IPS-18a (cell line): ENCODE data around the gene C19orf44.
"Not testable (repeated sequence)": the region's sequence is repeated elsewhere in the genome, so short reads cannot be mapped to it uniquely, and the experiment has no call there.

ENCODE experiments used
- H3K27ac ChIP-seq: one replicate; pipeline ENCODE4 v1.5.1; 2013; ENCODE audit warnings: low read length
- H3K27me3 ChIP-seq: one replicate; pipeline ENCODE4 v1.6.1; 2013; ENCODE audit warnings: mild to moderate bottlenecking, low read length; ENCODE audit not compliant: control insufficient read depth, insufficient read depth
- H3K36me3 ChIP-seq: one replicate; pipeline ENCODE4 v1.6.1; 2013; ENCODE audit warnings: low read depth, low read length; ENCODE audit not compliant: control insufficient read depth
- H3K4me1 ChIP-seq: one replicate; pipeline ENCODE4 v1.6.1; 2013; ENCODE audit warnings: low read depth, low read length; ENCODE audit not compliant: control insufficient read depth
- H3K4me3 ChIP-seq: one replicate; pipeline ENCODE4 v1.5.1; 2013; ENCODE audit warnings: low read length
- H3K9ac ChIP-seq: one replicate; pipeline ENCODE4 v1.6.1; 2013; ENCODE audit warnings: mild to moderate bottlenecking, low read length, moderate library complexity
- H3K9me3 ChIP-seq: one replicate; pipeline ENCODE4 v1.6.1; 2013; ENCODE audit warnings: low read depth, low read length; ENCODE audit not compliant: control insufficient read depth

The C19orf44 gene

DNA sequence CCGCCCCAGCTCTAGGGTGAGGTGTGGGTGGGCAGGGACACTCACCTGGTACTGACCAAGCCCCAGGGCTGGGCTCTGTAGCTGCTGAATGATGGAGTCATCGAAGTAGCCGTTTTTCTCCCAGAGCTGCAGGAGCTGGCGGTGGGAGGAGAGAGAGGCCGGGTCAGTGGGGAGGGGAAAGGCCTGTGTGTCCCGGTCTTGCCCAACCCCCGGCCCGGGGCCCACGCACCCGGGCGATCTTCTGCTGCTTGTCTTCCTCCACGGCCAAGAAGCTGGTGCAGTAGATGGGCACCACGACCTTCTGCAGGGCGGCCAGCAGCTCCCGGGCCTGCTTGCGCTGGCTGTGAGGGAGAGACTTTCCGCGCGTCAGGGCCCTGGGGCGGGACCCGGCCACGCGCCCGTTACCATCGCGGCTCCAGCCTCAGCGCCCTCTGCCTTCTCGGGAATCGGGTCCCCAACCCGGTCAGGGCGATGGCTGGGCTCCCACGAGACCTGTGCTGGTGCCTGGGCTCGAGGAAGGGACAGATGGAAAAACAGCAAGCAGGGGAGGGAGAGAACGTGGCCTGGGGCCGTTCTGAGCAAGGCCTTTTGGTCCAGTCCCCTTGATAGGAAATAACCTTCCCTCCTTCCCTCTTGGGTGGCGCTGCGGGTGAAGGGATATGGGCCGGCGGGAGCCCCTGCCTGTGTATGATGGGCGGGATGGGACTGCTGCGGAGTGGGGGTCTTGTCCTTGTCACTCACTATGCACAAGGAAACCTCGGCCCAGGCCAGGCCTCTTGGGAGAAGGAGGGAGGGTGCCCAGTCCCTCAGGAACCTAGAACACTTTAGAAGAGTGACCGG, 34.6 kb downstream of the C19orf44 start:
- Histone ChIP-seq H3K27me3 (no peaks in the 10 kb centered on the region), H3K36me3 (peaks cover 94% of the 10 kb centered on the region), H3K4me3 (no peak overlapping the region), H3K27ac (no peak overlapping the region), H3K9ac (no peak overlapping the region), H3K9me3 (no peaks in the 10 kb centered on the region), H3K4me1 (no peaks in the 10 kb centered on the region)

DNA sequence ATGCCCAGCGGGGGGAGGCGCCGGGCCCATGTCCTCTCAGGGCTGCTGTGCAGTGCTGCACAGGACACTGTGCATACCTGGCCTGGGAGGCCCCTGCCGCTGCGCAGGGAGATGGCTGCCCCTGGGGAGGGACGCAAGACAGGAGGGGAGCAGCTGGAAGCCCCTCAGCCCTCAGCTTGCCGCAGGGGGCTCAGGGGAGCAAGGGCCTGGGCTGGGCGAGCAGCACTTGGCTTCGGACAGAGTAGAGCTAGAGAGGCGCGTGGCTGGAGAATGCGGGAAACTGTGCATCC, 35.1 kb downstream of the C19orf44 start:
- Histone ChIP-seq H3K4me1 (no peaks in the 10 kb centered on the region), H3K9me3 (no peaks in the 10 kb centered on the region), H3K9ac (no peak overlapping the region), H3K27me3 (no peaks in the 10 kb centered on the region), H3K27ac (no peak overlapping the region), H3K4me3 (no peak overlapping the region), H3K36me3 (peaks cover 97% of the 10 kb centered on the region)

DNA sequence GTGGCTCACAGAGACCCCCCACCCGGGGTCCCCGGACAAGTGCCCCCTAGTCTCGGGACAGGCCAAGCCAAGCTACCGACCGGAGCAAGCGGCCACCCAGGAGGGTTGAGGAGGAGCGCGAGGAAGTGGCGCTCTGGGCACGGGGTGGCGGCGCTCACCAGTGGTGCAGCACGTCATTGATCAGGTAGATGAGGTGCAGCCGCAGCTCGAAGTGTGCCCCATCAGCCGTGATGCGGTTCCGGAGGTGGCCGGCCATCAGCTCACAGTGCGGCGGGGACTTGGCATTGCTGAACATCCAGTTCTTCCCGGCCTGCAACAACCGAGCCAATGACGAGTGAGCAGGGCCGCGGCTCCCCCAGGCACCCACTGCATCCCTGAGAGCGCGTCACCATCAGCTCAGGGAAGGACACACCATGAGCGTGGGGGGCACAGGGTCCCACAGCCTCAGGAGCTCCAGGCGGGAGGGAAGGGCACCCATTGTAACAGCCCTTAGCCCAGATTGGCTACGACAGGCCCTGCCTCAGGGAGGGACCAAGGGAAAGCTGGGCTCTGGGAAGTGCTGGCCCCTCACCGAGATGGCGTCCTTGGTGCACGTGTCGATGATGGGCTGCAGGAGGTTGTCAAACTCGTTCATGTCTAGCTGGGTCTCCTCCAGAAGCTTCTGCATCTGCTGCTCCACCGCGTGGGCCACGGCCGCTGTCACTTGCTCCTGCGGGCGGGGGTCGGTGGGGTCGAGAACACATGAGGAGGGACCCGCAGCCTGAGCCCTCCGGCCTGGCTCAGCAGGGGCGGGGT, 36.4 kb downstream of the C19orf44 start:
- Histone ChIP-seq H3K4me1 (no peaks in the 10 kb centered on the region), H3K9ac (no peak overlapping the region), H3K9me3 (no peaks in the 10 kb centered on the region), H3K27ac (no peak overlapping the region), H3K4me3 (no peak overlapping the region), H3K27me3 (no peaks in the 10 kb centered on the region), H3K36me3 (peaks cover 92% of the 10 kb centered on the region)

DNA sequence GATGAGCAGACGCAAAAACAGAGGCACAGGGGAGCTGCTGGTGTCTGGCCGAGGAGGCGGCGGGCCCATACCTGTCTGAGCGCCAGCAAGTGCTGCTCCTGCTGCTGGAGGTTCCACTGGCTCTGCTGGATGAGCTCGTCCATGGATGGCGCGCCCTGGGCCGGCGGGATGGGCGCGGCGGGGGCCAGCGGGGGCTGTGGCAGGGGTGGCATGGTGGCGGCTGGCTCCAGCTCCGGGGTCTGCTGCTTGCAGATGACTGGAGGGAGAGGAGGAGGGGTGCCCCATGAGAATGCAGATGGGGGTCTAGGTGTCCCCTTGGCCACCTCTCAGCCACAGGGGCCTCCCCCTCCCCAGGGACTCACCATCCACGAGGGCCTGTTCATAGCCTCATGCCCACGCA, 39.2 kb downstream of the C19orf44 start:
- H3K4me1 ChIP-seq: no peaks in the 10 kb centered on the region
- H3K9ac ChIP-seq: no peak overlapping the region
- H3K4me3 ChIP-seq: no peak overlapping the region
- no peaks in the 10 kb centered on the region for H3K27me3 ChIP-seq
- H3K9me3 ChIP-seq: no peaks in the 10 kb centered on the region
- H3K27ac ChIP-seq: no peak overlapping the region
- H3K36me3 ChIP-seq: peaks cover 70% of the 10 kb centered on the region

DNA sequence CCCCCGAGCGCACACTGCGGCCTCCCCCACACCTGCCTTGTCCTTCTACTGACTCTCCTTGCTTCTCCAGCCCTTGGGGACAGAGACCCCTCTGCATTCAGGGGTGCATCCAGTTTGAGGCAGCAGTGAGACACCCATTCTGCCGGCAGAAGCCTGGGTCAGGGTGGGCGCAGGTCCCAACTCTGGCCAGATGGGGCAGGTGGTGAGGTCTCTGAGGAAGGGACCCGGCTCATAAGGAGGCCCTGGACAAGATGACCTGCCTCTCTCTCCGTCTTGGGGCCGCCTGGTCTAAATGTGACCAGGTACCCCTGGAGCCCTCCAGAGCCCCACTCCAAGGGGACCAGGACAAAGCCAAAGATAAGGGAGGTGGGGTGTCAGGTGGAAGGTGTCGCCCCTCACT, 39.9 kb downstream of the C19orf44 start:
- Histone ChIP-seq H3K9ac (no peak overlapping the region), H3K4me3 (no peak overlapping the region), H3K27me3 (no peaks in the 10 kb centered on the region), H3K36me3 (peaks cover 63% of the 10 kb centered on the region), H3K27ac (no peak overlapping the region), H3K9me3 (no peaks in the 10 kb centered on the region), H3K4me1 (no peaks in the 10 kb centered on the region)

DNA sequence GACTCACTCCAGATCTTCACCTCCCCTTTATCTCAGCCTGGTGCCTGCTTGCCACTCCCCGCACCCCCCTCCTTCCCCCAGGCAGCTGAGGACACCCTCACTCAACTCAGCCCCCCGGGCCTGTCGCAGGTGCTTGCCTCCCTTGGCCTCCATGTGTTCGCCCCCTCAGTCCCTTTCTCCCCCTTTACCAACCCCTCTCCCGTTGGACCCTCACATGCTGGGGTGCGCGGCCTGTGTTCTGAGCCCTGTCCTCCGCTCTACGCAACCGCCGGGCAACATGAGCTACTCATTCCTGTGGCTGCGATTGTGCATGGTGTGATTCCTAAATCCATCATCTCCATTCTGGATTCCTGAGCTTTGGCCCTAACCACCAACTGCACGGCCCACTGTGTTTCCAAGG, 40.9 kb downstream of the C19orf44 start:
- Histone ChIP-seq H3K36me3 (peaks cover 53% of the 10 kb centered on the region), H3K9me3 (no peaks in the 10 kb centered on the region), H3K4me3 (no peak overlapping the region), H3K27ac (no peak overlapping the region), H3K4me1 (no peaks in the 10 kb centered on the region), H3K27me3 (no peaks in the 10 kb centered on the region), H3K9ac (no peak overlapping the region)

DNA sequence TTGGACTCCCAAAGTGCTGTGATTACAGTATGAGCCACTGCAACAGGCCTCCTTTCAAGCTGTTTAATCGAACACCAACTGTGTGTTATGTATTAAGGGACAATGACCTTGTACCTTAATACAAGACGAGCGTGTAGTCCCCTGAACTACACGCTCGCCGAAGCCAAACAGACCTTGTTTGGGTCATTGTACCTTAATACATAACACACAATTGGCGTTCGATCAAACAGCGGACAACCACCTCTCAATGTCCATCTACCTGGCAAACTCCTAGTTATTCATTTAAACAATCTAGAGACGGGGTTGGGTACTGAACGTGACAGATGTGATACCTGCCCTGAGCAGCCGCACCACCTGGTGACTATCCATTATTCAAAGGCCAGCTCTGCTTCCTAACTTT, 44.8 kb downstream of the C19orf44 start:
- H3K4me3 ChIP-seq: peak overlapping the region; percentile 80
- H3K9ac ChIP-seq: peak overlapping the region; percentile 79
- H3K27ac ChIP-seq: no peak overlapping the region
- peaks cover 16% of the 10 kb centered on the region for H3K36me3 ChIP-seq
- H3K9me3 ChIP-seq: no peaks in the 10 kb centered on the region
- no peaks in the 10 kb centered on the region for H3K27me3 ChIP-seq
- peaks cover 5% of the 10 kb centered on the region for H3K4me1 ChIP-seq

DNA sequence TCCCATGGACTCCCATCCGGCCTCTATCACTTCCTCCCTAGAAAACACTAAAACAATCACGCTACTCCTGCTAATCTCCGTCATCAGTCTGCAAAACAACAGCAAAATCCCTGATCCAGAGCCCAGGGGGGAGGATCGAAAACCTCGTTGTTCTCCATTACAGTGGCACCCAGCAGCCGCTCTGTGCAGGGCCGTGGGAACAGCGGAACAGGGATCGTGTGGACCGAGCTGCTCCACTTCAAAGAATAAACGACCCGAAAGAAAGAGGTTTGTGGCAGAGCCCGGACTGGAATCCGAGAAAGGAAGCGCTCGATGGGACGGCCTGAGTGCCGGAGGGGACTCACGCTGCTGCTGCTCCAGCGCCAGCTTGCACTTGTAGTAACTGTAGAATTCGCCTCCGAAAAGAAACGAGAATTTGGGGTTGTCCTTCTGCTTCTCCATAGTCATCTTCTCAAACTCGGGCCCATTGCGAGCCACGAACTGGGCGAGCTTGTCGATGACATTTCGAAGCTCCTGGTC, 45.4 kb downstream of the C19orf44 start:
- Histone ChIP-seq H3K4me3 (peak overlapping the region; percentile 80), H3K9me3 (no peaks in the 10 kb centered on the region), H3K27me3 (no peaks in the 10 kb centered on the region), H3K9ac (peak overlapping the region; percentile 79), H3K36me3 (peaks cover 10% of the 10 kb centered on the region), H3K27ac (peak overlapping the region; percentile 68), H3K4me1 (peaks cover 5% of the 10 kb centered on the region)

DNA sequence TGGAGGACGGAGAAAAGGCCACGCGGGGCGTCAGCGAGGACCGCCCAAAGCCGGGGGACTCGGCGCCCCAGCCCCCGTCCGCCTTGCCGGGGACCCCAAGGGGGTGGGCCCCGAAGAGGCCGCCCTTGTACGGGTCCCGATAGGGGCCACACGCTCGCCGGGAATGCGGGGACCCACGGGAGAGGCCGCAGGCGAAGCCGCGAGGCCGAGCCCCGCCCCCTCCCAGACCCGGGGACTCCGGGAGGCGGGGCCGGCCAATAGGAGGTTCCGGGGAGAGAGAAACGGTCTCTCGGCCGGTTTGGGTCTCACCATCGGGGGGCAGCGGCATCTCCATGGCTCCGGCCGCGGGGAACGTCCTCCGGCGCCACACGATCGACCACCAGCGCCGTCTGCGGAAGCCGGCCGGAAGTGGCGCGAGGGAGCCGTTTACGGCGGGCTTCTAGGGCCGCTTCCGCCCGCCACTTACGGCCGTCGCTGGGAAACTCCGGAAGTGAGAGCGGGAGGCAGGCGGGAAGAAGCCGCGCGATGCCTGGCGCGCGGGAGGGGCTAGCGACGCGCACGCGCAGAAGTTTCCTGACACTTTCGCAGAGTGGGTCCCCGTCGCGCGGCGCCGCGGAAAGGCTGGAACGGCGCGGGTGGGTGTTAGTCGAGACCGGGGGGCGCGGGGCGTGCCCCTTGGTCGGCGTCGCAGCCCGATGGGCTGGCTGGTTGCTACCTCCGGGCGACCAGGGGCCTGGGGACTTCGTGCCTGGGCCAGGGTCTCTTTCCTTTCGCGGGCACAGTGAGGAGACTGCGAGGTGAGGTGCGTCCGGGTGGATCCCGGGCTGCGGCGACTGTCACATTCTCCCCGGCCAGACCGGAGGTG, 46.1 kb downstream of the C19orf44 start, which contains the start of gene CHERP:
CHERP (minus strand) TSS at position 393 of the 865 bp plus-strand sequence; CDS start at position 334, 59 bp downstream.
- Histone ChIP-seq H3K9ac (peak within 1 kb of the TSS; percentile 79), H3K27me3 (no peaks in the 10 kb centered on the region), H3K36me3 (peaks cover 10% of the 10 kb centered on the region), H3K9me3 (no peaks in the 10 kb centered on the region), H3K27ac (peak within 1 kb of the TSS; percentile 68), H3K4me3 (peak within 1 kb of the TSS; percentile 80), H3K4me1 (peaks cover 5% of the 10 kb centered on the region)

DNA sequence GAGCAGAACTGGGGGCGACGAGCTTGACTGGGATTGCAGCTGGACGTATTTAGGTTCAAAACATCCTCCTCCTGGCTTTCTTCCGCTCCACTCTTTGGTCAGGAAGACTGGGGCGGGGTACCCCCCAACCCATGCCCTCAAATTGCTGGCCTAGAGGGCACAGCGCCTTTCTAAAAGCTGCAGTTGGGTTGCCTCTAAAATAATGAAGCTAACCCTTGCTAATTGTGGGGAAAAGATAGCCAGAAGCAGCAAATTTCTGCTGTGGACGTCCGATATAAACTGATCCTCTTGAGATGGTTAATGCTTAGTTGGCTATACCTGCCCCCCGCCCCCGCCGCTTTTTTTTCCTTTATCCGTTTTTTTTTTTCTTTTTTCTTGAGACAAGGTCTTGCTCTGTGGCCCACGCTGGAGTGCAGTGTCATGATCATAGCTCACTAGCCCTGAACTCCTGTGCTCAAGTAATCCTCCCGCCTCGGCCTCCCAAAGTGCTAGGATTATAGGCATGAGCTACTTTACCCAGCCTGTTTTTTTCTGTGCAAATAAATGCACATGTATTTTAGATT, 46.8 kb downstream of the C19orf44 start:
- H3K9me3 ChIP-seq: no peaks in the 10 kb centered on the region
- H3K36me3 ChIP-seq: peaks cover 2% of the 10 kb centered on the region
- H3K9ac ChIP-seq: peak overlapping the region; percentile 79
- H3K27me3 ChIP-seq: no peaks in the 10 kb centered on the region
- H3K4me3 ChIP-seq: peak overlapping the region; percentile 80
- H3K4me1 ChIP-seq: peaks cover 5% of the 10 kb centered on the region
- peak overlapping the region; percentile 59 for H3K27ac ChIP-seq

DNA sequence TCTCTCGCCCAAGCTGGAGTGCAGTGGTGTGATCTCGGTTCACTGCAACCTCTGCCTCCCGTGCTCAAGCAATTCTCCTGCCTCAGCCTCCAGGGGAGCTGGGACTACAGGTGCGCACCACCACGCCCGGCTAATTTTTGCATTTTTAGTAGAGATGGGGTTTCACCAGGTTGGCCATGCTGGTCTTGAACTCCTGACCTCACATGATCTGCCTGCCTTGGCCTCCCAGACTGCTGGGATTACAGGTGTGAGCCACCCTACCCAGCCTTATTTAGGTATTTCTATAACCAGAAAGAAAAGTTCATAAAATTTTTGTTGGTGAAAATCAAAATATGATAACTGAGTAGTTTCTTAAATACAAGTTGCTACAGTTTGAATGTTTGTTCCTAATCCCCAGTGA, 47.5 kb downstream of the C19orf44 start:
- H3K27ac ChIP-seq, H3K27me3 ChIP-seq, H3K4me1 ChIP-seq, H3K36me3 ChIP-seq, H3K9me3 ChIP-seq: not testable (repeated sequence)
- H3K4me3 ChIP-seq: peak overlapping the region; percentile 80
- peak overlapping the region; percentile 79 for H3K9ac ChIP-seq
